Endothelial cell (in vitro differentiated cells): ENCODE data around the gene CPLX3. TPM values are rescaled to one million over a fixed set of nuclear protein-coding genes. Genes with fewer than 3 reads are reported as not detected.

ENCODE experiments used
- DNase-seq: peaks from one replicate; pipeline ENCODE4 v3.0.0; 2021; ENCODE audit warnings: low spot score
- H3K27ac Mint-ChIP-seq: one replicate; pipeline ENCODE4 v1.8.0; 2021; ENCODE audit warnings: mixed read lengths, inconsistent platforms; ENCODE audit not compliant: unreplicated experiment
- H3K27me3 Mint-ChIP-seq: one replicate; pipeline ENCODE4 v1.8.0; 2021; ENCODE audit warnings: mild to moderate bottlenecking, moderate library complexity, mixed read lengths, inconsistent platforms; ENCODE audit not compliant: unreplicated experiment
- H3K36me3 Mint-ChIP-seq: one replicate; pipeline ENCODE4 v1.8.0; 2021; ENCODE audit warnings: mild to moderate bottlenecking, low read depth, mixed read lengths, inconsistent platforms; ENCODE audit not compliant: unreplicated experiment
- H3K4me1 Mint-ChIP-seq: one replicate; pipeline ENCODE4 v1.8.0; 2021; ENCODE audit warnings: mild to moderate bottlenecking, mixed read lengths, inconsistent platforms; ENCODE audit not compliant: unreplicated experiment
- H3K4me3 Mint-ChIP-seq: one replicate; pipeline ENCODE4 v1.8.0; 2021; ENCODE audit warnings: mild to moderate bottlenecking, mixed read lengths, inconsistent platforms; ENCODE audit not compliant: unreplicated experiment
- H3K9me3 Mint-ChIP-seq: one replicate; pipeline ENCODE4 v1.8.0; 2021; ENCODE audit warnings: mixed read lengths, inconsistent platforms; ENCODE audit not compliant: unreplicated experiment
- CTCF ChIP-seq: fragments of 200-600 bp; sonication (generic); IDR thresholded peaks from one replicate; pipeline ENCODE4 v1.5.0; 2021; ENCODE audit warnings: antibody characterized with exemption; ENCODE audit not compliant: unreplicated experiment
- total RNA-seq: library from RNA; stranded (reverse); fragmentation: NEBNext Ultra II Directional; extraction: Animal tissue kit (Norgen Biotek cat#: 25700); gene quantifications from one replicate; pipeline ENCODE4 v1.2.1, GENCODE V29; 2021; ENCODE audit not compliant: unreplicated experiment

The CPLX3 gene
- total RNA-seq, 1 donor from 2014 or later, result not detected

- peaks cover 14% of the 10 kb centered on the region for H3K36me3 Mint-ChIP-seq
- H3K4me3 Mint-ChIP-seq, result no peak overlapping the region
- H3K9me3 Mint-ChIP-seq, result no peaks in the 10 kb centered on the region
- no peak for TF ChIP-seq CTCF
- H3K4me1 Mint-ChIP-seq, result peaks cover 7% of the 10 kb centered on the region
- H3K27me3 Mint-ChIP-seq, result no peaks in the 10 kb centered on the region
- no peak overlapping the region for H3K27ac Mint-ChIP-seq
- no peak for DNase-seq
These were observed 11.2 kb downstream of the CPLX3 start for GRCh38 chr15:74837482-74838136.

GRCh38 chr15:74838137-74838516 lies 11.7 kb downstream of the CPLX3 start:
- Mint-ChIP-seq H3K36me3 (peaks cover 14% of the 10 kb centered on the region), H3K9me3 (no peaks in the 10 kb centered on the region), H3K4me1 (peaks cover 1% of the 10 kb centered on the region), H3K27me3 (no peaks in the 10 kb centered on the region), H3K27ac (no peak overlapping the region), H3K4me3 (no peak overlapping the region)
- no peak for DNase-seq
- TF ChIP-seq CTCF, result no peak

GRCh38 chr15:74838746-74839525 lies 12.5 kb downstream of the CPLX3 start:
- H3K9me3 Mint-ChIP-seq, result no peaks in the 10 kb centered on the region
- DNase-seq, result no peak
- peaks cover 2% of the 10 kb centered on the region for H3K4me1 Mint-ChIP-seq
- TF ChIP-seq CTCF, result no peak
- peak overlapping the region; percentile 56 for H3K4me3 Mint-ChIP-seq
- peaks cover 17% of the 10 kb centered on the region for H3K36me3 Mint-ChIP-seq
- peaks cover 2% of the 10 kb centered on the region for H3K27me3 Mint-ChIP-seq
- H3K27ac Mint-ChIP-seq, result no peak overlapping the region

- TF ChIP-seq CTCF, result no peak
- Mint-ChIP-seq H3K36me3 (peaks cover 19% of the 10 kb centered on the region), H3K27me3 (peaks cover 2% of the 10 kb centered on the region), H3K4me3 (no peak overlapping the region), H3K27ac (no peak overlapping the region), H3K4me1 (peaks cover 2% of the 10 kb centered on the region), H3K9me3 (no peaks in the 10 kb centered on the region)
- no peak for DNase-seq
These were observed 13.3 kb downstream of the CPLX3 start for GRCh38 chr15:74839526-74840395.
